ENCODE measurements around the gene SLIT3.

DNA sequence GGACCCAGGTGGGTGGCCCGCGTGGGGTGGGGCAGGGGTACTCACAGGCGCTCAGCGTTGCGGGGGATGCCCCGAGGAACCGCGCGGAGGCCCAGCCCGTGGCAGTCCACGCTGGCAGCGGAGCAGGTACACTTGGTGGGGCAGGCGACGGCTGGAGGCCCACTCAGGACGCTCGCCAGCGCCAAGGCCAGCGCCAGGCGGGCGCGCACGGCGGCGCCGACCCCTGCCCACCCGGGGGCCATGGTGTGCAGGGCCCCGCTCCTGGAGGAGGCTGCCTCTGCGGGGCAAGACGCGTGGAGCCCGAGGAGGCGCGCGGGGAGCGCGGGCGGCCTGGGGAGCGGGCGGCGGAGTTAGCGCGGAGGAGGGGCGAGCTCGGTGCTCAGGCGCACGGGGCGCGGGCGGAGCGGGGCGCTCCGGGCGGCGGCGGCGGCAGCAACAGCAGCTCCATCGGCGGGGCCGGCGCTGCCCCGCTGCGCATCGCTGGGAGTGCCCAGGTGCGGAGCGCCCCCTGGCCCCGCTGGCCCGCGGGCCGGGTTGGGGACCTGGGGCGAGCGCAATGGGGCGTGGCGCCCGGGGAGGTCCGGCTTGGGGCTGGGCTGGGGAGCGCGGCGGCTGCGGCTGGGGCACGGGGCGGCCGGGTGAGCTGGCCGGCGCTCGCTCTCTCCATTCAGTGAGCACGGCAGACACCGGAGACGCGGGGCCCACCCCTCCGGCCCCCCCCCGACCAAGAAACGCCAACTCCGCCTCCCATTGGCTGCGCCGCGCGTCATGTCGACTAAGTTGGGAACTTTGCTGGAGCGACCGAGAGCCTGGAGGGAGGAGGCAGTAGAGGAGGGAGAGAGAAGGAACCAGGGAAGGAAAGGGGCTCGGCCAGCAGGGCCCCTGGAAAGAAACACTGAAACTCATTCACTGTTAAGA lies at the start of gene SLIT3:
- no peak for TF ChIP-seq CTCF (IDR thresholded peaks at IDR 0.05; ENCODE audit: low read depth, low read length)
- TF ChIP-seq EZH2phosphoT487 (IDR thresholded peaks at IDR 0.05; ENCODE audit: low read depth), result no peak
